HCT116 (cell line): Measurements from ENCODE around the gene STK35. TPM values are rescaled to one million over a fixed set of nuclear protein-coding genes. Genes with fewer than 3 reads are reported as not detected.

Experiments used
- ATAC-seq: fragments of 200-7000 bp; cut with Tn5 transposase; 2 replicates; pipeline ENCODE4 v1.9.1; 2020; ENCODE audit warnings: mild to moderate bottlenecking, moderate library complexity
- BruUV-seq: library from RNA; stranded (reverse); fragments of 400-500 nt; replicated peaks from 2 replicates; lab custom pipeline; 2021; lab: Mats Ljungman, UMichigan
- CTCF ChIA-PET: fragments of 300-600 bp; sonication (Branson Sonifier 250); formaldehyde crosslinking; loops from one replicate; lab custom pipeline; 2021; ENCODE audit warnings: antibody characterized with exemption; lab: Charles Lee
- POLR2A ChIA-PET: fragments of 300-600, 350-600 bp; sonication (Branson Sonifier 250); formaldehyde crosslinking; loops from one replicate; lab custom pipeline; 2021; ENCODE audit warnings: antibody characterized with exemption; lab: Charles Lee
- RAD21 ChIA-PET, 2 experiments: fragments of 300-600 bp; sonication (Branson Sonifier 250); formaldehyde crosslinking; loops; one replicate each; lab custom pipeline; 2023; ENCODE audit warnings: low total read pairs in 2 of 2; ENCODE audit not compliant: uncharacterized antibody in 2 of 2, unreplicated experiment in 2 of 2, low non-redundant PET in 1 of 2; lab: Charles Lee
- DNase-seq: peaks from one replicate; pipeline ENCODE4 v3.0.0-alpha.2; 2010; ENCODE audit warnings: low read depth, low spot score
- H2AFZ ChIP-seq: fragments of 200-600 bp; shearing (Covaris generic), sonication (generic); 2 replicates; pipeline ENCODE4 v1.6.1; 2017; ENCODE audit warnings: low read depth, mixed run types, mixed read lengths, antibody characterized with exemption, low read length; ENCODE audit not compliant: poor library complexity, severe bottlenecking
- H3K27ac ChIP-seq: 2 replicates; pipeline ENCODE4 v1.5.1; 2012; ENCODE audit warnings: low read depth, low read length
- H3K27me3 ChIP-seq: fragments of 200-600 bp; sonication (generic); 2 replicates; pipeline ENCODE4 v1.6.1; 2016; ENCODE audit warnings: mixed run types, low read length, mixed read lengths; ENCODE audit not compliant: insufficient read depth
- H3K36me3 ChIP-seq, 2 experiments: fragments of 200-500 bp in 1 of 2; fragments of 200-600 bp in 1 of 2; sonication (Bioruptor generic) in 1 of 2; sonication (generic) in 1 of 2; 2 replicates each; pipeline versions ENCODE4 v1.5.1 to v1.6.1; 2014 to 2016; ENCODE audit warnings: low read length in 2 of 2, inconsistent platforms in 1 of 2, mixed read lengths in 1 of 2, mixed run types in 1 of 2; ENCODE audit not compliant: insufficient read depth in 2 of 2, control insufficient read depth in 1 of 2
- H3K4me1 ChIP-seq, 2 experiments: fragments of 200-600 bp in 1 of 2; sonication (generic) in 1 of 2; 2 replicates each; pipeline versions ENCODE4 v1.5.1 to v1.6.1; 2012 to 2017; ENCODE audit warnings: low read length in 2 of 2, inconsistent platforms in 1 of 2, mild to moderate bottlenecking in 1 of 2, mixed read lengths in 1 of 2, mixed run types in 1 of 2, moderate library complexity in 1 of 2; ENCODE audit not compliant: insufficient read depth in 2 of 2, control insufficient read depth in 1 of 2
- H3K4me2 ChIP-seq: fragments of 200-600 bp; sonication (generic); 2 replicates; pipeline ENCODE4 v1.6.1; 2017; ENCODE audit warnings: mixed run types, low read length, mixed read lengths
- H3K4me3 ChIP-seq, 2 experiments: fragments of 200-600 bp in 1 of 2; sonication (generic) in 1 of 2; replicated peaks in 1 of 2; 2 replicates each; pipeline ENCODE4 v1.5.1; 2011 to 2016; ENCODE audit warnings: low read length in 2 of 2, control low read depth in 1 of 2, low read depth in 1 of 2, mild to moderate bottlenecking in 1 of 2, mixed read lengths in 1 of 2, mixed run types in 1 of 2
- H3K79me2 ChIP-seq: fragments of 200-600 bp; sonication (generic); 2 replicates; pipeline ENCODE4 v1.6.1; 2017; ENCODE audit warnings: mild to moderate bottlenecking, mixed run types, low read length, moderate library complexity, mixed read lengths; ENCODE audit not compliant: insufficient read depth
- H3K9ac ChIP-seq: fragments of 200-600 bp; sonication (generic); 2 replicates; pipeline ENCODE4 v1.6.1; 2016; ENCODE audit warnings: low read length, mixed read lengths
- H3K9me2 ChIP-seq: fragments of 200-600 bp; sonication (generic), shearing (Covaris generic); 2 replicates; pipeline ENCODE4 v1.6.1; 2017; ENCODE audit warnings: mixed run types, mild to moderate bottlenecking, moderate library complexity; ENCODE audit not compliant: insufficient read depth
- H3K9me3 ChIP-seq, 2 experiments: fragments of 200-500 bp in 1 of 2; fragments of 200-600 bp in 1 of 2; sonication (Bioruptor generic) in 1 of 2; sonication (generic) in 1 of 2; 2 replicates each; pipeline ENCODE4 v1.6.1; 2014 to 2017; ENCODE audit warnings: low read length in 2 of 2, mixed read lengths in 2 of 2, inconsistent platforms in 1 of 2, low read depth in 1 of 2, mild to moderate bottlenecking in 1 of 2, mixed run types in 1 of 2, moderate library complexity in 1 of 2; ENCODE audit not compliant: control insufficient read depth in 1 of 2, insufficient read depth in 1 of 2
- H4K20me1 ChIP-seq: fragments of 200-600 bp; sonication (generic), shearing (Covaris generic); 2 replicates; pipeline ENCODE4 v1.6.1; 2017; ENCODE audit warnings: mixed run types, mild to moderate bottlenecking, moderate library complexity; ENCODE audit not compliant: insufficient read depth
- ATF3 ChIP-seq: IDR thresholded peaks from 2 replicates; pipeline ENCODE4 v1.6.1; 2012
- CBX3 ChIP-seq: IDR thresholded peaks from 2 replicates; pipeline ENCODE4 v1.6.1; 2012; ENCODE audit warnings: low read depth
- CEBPB ChIP-seq: IDR thresholded peaks from 2 replicates; pipeline ENCODE4 v1.6.1; 2012; ENCODE audit warnings: low read depth
- CTCF ChIP-seq, 3 experiments: fragments of 200-600 bp in 1 of 3; sonication (generic) in 1 of 3; IDR thresholded peaks in 2 of 3; conservative IDR thresholded peaks in 1 of 3; 2 replicates each; pipeline ENCODE4 v1.5.1; 2012 to 2017; ENCODE audit warnings: low read depth in 2 of 3, low read length in 2 of 3, antibody characterized with exemption in 1 of 3, borderline replicate concordance in 1 of 3, control low read depth in 1 of 3, mild to moderate bottlenecking in 1 of 3, mixed read lengths in 1 of 3, mixed run types in 1 of 3, moderate library complexity in 1 of 3; ENCODE audit not compliant: insufficient read depth in 1 of 3
- EGR1 ChIP-seq: IDR thresholded peaks from 2 replicates; pipeline ENCODE4 v1.6.1; 2012; ENCODE audit warnings: low read depth
- ELF1 ChIP-seq: IDR thresholded peaks from 2 replicates; pipeline ENCODE4 v1.6.1; 2012; ENCODE audit warnings: low read depth, borderline replicate concordance
- EZH2 ChIP-seq: fragments of 200-600 bp; sonication (generic); IDR thresholded peaks from 2 replicates; pipeline ENCODE4 v1.6.1; 2017; ENCODE audit warnings: antibody characterized with exemption, mixed run types
- EZH2phosphoT487 ChIP-seq: fragments of 200-600 bp; IDR thresholded peaks from 2 replicates; pipeline ENCODE4 v1.6.1; 2018; ENCODE audit warnings: antibody characterized with exemption, borderline replicate concordance
- FOSL1 ChIP-seq: IDR thresholded peaks from 2 replicates; pipeline ENCODE4 v1.6.1; 2012; ENCODE audit warnings: low read depth
- JUND ChIP-seq: IDR thresholded peaks from 2 replicates; pipeline ENCODE4 v1.6.1; 2012
- MAX ChIP-seq: IDR thresholded peaks from 2 replicates; pipeline ENCODE4 v1.6.1; 2012
- POLR2A ChIP-seq: IDR thresholded peaks from 2 replicates; pipeline ENCODE4 v1.7.0; 2011; ENCODE audit warnings: borderline replicate concordance; ENCODE audit not compliant: insufficient read depth, insufficient read length; ENCODE audit errors: extremely low read depth
- POLR2AphosphoS5 ChIP-seq: IDR thresholded peaks from 2 replicates; pipeline ENCODE4 v1.6.1; 2011; ENCODE audit warnings: mild to moderate bottlenecking, low read depth, low read length, moderate library complexity
- RAD21 ChIP-seq: IDR thresholded peaks from 2 replicates; pipeline ENCODE4 v1.6.1; 2012; ENCODE audit warnings: low read depth, mild to moderate bottlenecking
- REST ChIP-seq: IDR thresholded peaks from 2 replicates; pipeline ENCODE4 v1.6.1; 2012; ENCODE audit warnings: low read depth
- SIN3A ChIP-seq: IDR thresholded peaks from 2 replicates; pipeline ENCODE4 v1.6.1; 2012; ENCODE audit warnings: low read depth
- SP1 ChIP-seq: IDR thresholded peaks from 2 replicates; pipeline ENCODE4 v1.6.1; 2012; ENCODE audit warnings: low read depth
- SRF ChIP-seq: IDR thresholded peaks from 2 replicates; pipeline ENCODE4 v1.6.1; 2012; ENCODE audit warnings: low read depth
- TCF7L2 ChIP-seq: IDR thresholded peaks from 2 replicates; pipeline ENCODE4 v1.7.0; 2011; ENCODE audit warnings: borderline replicate concordance, inconsistent platforms; ENCODE audit not compliant: insufficient read depth, insufficient read length; ENCODE audit errors: extremely low read depth
- ZBTB33 ChIP-seq: IDR thresholded peaks from 2 replicates; pipeline ENCODE4 v1.6.1; 2011; ENCODE audit warnings: mild to moderate bottlenecking, low read length, moderate library complexity; ENCODE audit not compliant: insufficient replicate concordance; ENCODE audit errors: extremely low read depth
- ZFX ChIP-seq: fragments of 450-650 bp; IDR thresholded peaks from 2 replicates; pipeline ENCODE4 v1.6.1; 2017
- ZNF274 ChIP-seq: fragments of 200-500 bp; sonication (Bioruptor generic); IDR thresholded peaks from 2 replicates; pipeline ENCODE4 v1.6.1; 2014; ENCODE audit warnings: mild to moderate bottlenecking, low read depth, low read length, inconsistent platforms
- intact Hi-C: fragments of 100-400 bp; cut with micrococcal nuclease; formaldehyde crosslinking; loops from 2 replicates; pipeline ENCODE4 v1.10.0; 2022
- total RNA-seq: library from RNA; stranded (reverse); gene quantifications from one replicate; pipeline ENCODE4 v1.2.1, GENCODE V29; 2021; ENCODE audit not compliant: unreplicated experiment

Gene STK35
- total RNA-seq, 1 experiment from 2014 or later: 32.8 TPM

- Histone ChIP-seq H3K9me2 (no peaks in the 10 kb centered on the region), H2AFZ (no peak overlapping the region), H3K9me3 (no peaks in the 10 kb centered on the region), H3K4me1 (peaks cover 21 to 30% of the 10 kb centered on the region in 2 experiments), H3K4me3 (no peak overlapping the region), H4K20me1 (no peaks in the 10 kb centered on the region; the same call in 1 of the 2 replicates), H3K36me3 (peaks cover 12 to 19% of the 10 kb centered on the region in 2 experiments; a peak in 2 of 4 replicates), H3K27me3 (no peaks in the 10 kb centered on the region), H3K9ac (no peak overlapping the region), H3K79me2 (peaks cover 99% of the 10 kb centered on the region), H3K4me2 (peak overlapping the region; percentile 53), H3K27ac (peak overlapping the region; percentile 30; the same call in 1 of the 2 replicates)
- TF ChIP-seq CBX3 (peak; percentile 27; the same call in 1 of the 2 replicates), SP1 (no peak), RAD21 (no peak), JUND (peak; percentile 29; the same call in 1 of the 2 replicates), ZBTB33 (no peak), CEBPB (no peak), SIN3A (no peak), ATF3 (no peak), FOSL1 (peak; percentile 41; the same call in 1 of the 2 replicates), SRF (no peak), ELF1 (no peak), POLR2AphosphoS5 (no peak), EZH2phosphoT487 (no peak), ZNF274 (no peak), REST (no peak), ZFX (no peak), MAX (no peak), POLR2A (no peak), CTCF (IDR thresholded peaks at IDR 0.05 in 2 of 3, conservative IDR thresholded peaks at IDR 0.05 in 1 of 3; ENCODE audit: borderline replicate concordance in 1 of 3, insufficient read depth in 1 of 3, low read depth in 2 of 3, low read length in 2 of 3) (no peak), TCF7L2 (no peak), EGR1 (no peak), EZH2 (no peak)
- BruUV-seq: no TSS peak
- RAD21 ChIA-PET: no interaction called here
- POLR2A ChIA-PET: no interaction called here
- ATAC-seq: peak; percentile 75
- intact Hi-C loops: no loop called here
- CTCF ChIA-PET: interaction anchor here (0.9 kb wide), 2 partner anchors 16 to 63 kb away, joined by 3 read pairs; no protein-coding TSS in a partner anchor
- DNase-seq: peak; percentile 7
Observed at GRCh38 chr20:2108987-2109386, 7.4 kb downstream of the STK35 start.
